GM23338 (cell line): ENCODE measurements around the gene ZC3H13. TPM values are rescaled to one million over a fixed set of nuclear protein-coding genes. Genes with fewer than 3 reads are reported as not detected.
A peak's percentile ranks its signal among the peaks of the same experiment; 100 is the strongest.

Source experiments
- ATAC-seq: fragments of 200-7000 bp; cut with Tn5 transposase; 3 replicates; pipeline ENCODE4 v1.9.1; 2020
- DNase-seq: peaks from one replicate; pipeline ENCODE4 v3.0.0-alpha.2; 2015; ENCODE audit warnings: low spot score
- H2AFZ ChIP-seq: fragments of 200-600 bp; sonication (generic); 2 replicates; pipeline ENCODE4 v1.8.0; 2016; ENCODE audit warnings: antibody characterized with exemption, mild to moderate bottlenecking, moderate library complexity
- H3F3A ChIP-seq: fragments of 200-600 bp; sonication (generic); replicated peaks from 2 replicates; pipeline ENCODE4 v1.8.0; 2017; ENCODE audit warnings: antibody characterized with exemption, mixed run types, low read depth
- H3K27ac ChIP-seq: fragments of 200-600 bp; sonication (generic); 2 replicates; pipeline ENCODE4 v1.6.1; 2016; ENCODE audit warnings: low read depth
- H3K27me3 ChIP-seq: fragments of 200-600 bp; sonication (generic); 2 replicates; pipeline ENCODE4 v1.8.0; 2016; ENCODE audit warnings: mild to moderate bottlenecking, mixed run types, moderate library complexity; ENCODE audit not compliant: insufficient read depth
- H3K36me3 ChIP-seq: fragments of 200-600 bp; sonication (generic); 2 replicates; pipeline ENCODE4 v1.8.0; 2016; ENCODE audit warnings: mild to moderate bottlenecking; ENCODE audit not compliant: insufficient read depth
- H3K4me1 ChIP-seq: fragments of 200-600 bp; sonication (generic); 2 replicates; pipeline ENCODE4 v1.8.0; 2016; ENCODE audit warnings: mild to moderate bottlenecking, moderate library complexity; ENCODE audit not compliant: insufficient read depth
- H3K4me2 ChIP-seq: fragments of 200-600 bp; sonication (generic); 2 replicates; pipeline ENCODE4 v1.7.1; 2017; ENCODE audit warnings: mixed run types
- H3K4me3 ChIP-seq: fragments of 200-600 bp; sonication (generic); 2 replicates; pipeline ENCODE4 v1.6.1; 2016; ENCODE audit warnings: mixed run types
- H3K79me2 ChIP-seq: fragments of 200-600 bp; sonication (generic); replicated peaks from 2 replicates; pipeline ENCODE4 v1.8.0; 2017; ENCODE audit warnings: mild to moderate bottlenecking; ENCODE audit not compliant: insufficient read depth
- H3K9me2 ChIP-seq: fragments of 200-600 bp; sonication (generic); 2 replicates; pipeline ENCODE4 v1.8.0; 2017; ENCODE audit not compliant: insufficient read depth
- H4K20me1 ChIP-seq: fragments of 200-600 bp; sonication (generic); replicated peaks from 2 replicates; pipeline ENCODE4 v1.8.0; 2017; ENCODE audit warnings: mild to moderate bottlenecking; ENCODE audit not compliant: insufficient read depth
- H3K27ac Mint-ChIP-seq: 2 replicates; pipeline ENCODE4 v1.8.0; 2020; ENCODE audit warnings: inconsistent platforms, mild to moderate bottlenecking, moderate library complexity, mixed read lengths
- H3K27me3 Mint-ChIP-seq: 3 replicates; pipeline ENCODE4 v1.8.0; 2022; ENCODE audit warnings: low read depth, mild to moderate bottlenecking, moderate library complexity, mixed read lengths, inconsistent platforms; ENCODE audit not compliant: insufficient read depth, poor library complexity
- H3K36me3 Mint-ChIP-seq: 3 replicates; pipeline ENCODE4 v1.8.0; 2021; ENCODE audit warnings: low read depth, mild to moderate bottlenecking, inconsistent platforms, moderate library complexity, mixed read lengths
- H3K4me1 Mint-ChIP-seq: 3 replicates; pipeline ENCODE4 v1.8.0; 2020; ENCODE audit warnings: mild to moderate bottlenecking, inconsistent platforms, mixed read lengths
- H3K4me3 Mint-ChIP-seq: 3 replicates; pipeline ENCODE4 v1.8.0; 2021; ENCODE audit warnings: moderate library complexity, mild to moderate bottlenecking, inconsistent platforms, mixed read lengths
- H3K9me3 Mint-ChIP-seq: 3 replicates; pipeline ENCODE4 v1.8.0; 2020; ENCODE audit warnings: moderate library complexity, mild to moderate bottlenecking, inconsistent platforms, mixed read lengths
- CREB1 ChIP-seq: fragments of 250-450 bp; sonication (Bioruptor Pico); IDR thresholded peaks from 2 replicates; pipeline ENCODE4 v1.5.0; 2020; ENCODE audit warnings: low read depth, mild to moderate bottlenecking, moderate library complexity
- JUNB ChIP-seq: IDR thresholded peaks from one replicate; pipeline ENCODE4 v1.6.1; 2016; ENCODE audit warnings: antibody characterized with exemption; ENCODE audit not compliant: unreplicated experiment
- NANOG ChIP-seq: IDR thresholded peaks from 2 replicates; pipeline ENCODE4 v1.6.1; 2016; ENCODE audit warnings: antibody characterized with exemption, borderline replicate concordance
- POLR2AphosphoS5 ChIP-seq: IDR thresholded peaks from 2 replicates; pipeline ENCODE4 v1.6.1; 2016; ENCODE audit warnings: antibody characterized with exemption, low read depth
- polyA plus RNA-seq: library from polyadenylated mRNA; unstranded; fragments of >200 nt; fragmentation: Nextera tagmentation; extraction: Ambion mirVana; gene quantifications from 2 replicates; pipeline ENCODE4 v1.2.1, GENCODE V29; 2016
- total RNA-seq: library from RNA; depleted of rRNA; stranded (reverse); fragments of >200 nt; shearing (Covaris generic); gene quantifications from 2 replicates; pipeline ENCODE4 v1.2.3, GENCODE V29; 2014
- TF ChIP-seq, protein P1 (sequence below): fragments of 250-450 bp; sonication (Bioruptor Pico); IDR thresholded peaks from 2 replicates; pipeline ENCODE4 v1.5.0; 2020; ENCODE audit warnings: mild to moderate bottlenecking, moderate library complexity
- TF ChIP-seq, protein P2 (sequence below), 2 experiments: fragments of 200-600 bp in 1 of 2; sonication (generic) in 1 of 2; conservative IDR thresholded peaks; 2 replicates each; pipeline versions ENCODE4 v1.5.1 to v1.6.1; 2016 to 2017; ENCODE audit warnings: antibody characterized with exemption in 2 of 2, low read depth in 2 of 2, mild to moderate bottlenecking in 2 of 2, moderate library complexity in 1 of 2

Gene ZC3H13
- total and polyA plus RNA-seq, 2 experiments from 2014 or later = 39.6 to 125 TPM

DNA sequence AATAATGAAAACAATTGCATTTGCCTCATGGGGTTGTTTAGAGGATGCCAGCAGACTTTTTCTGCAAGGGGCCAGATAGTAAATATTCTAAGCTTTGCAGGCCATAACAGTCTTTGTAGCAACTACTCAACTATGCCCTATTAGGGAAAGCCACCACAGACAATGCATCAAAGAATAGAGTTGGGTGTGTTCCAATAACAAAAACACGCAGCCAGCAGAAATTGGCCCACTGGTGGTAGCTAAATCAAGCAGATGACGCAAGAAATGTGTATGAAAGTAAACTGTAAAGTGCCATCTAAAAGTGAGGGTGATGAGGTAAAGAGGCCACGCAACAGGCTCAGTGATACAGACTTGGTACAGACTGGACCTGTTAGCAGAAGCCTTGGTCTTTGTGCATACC lies 125.8 kb downstream of the ZC3H13 start (continued):
- TF ChIP-seq, protein P1, sequence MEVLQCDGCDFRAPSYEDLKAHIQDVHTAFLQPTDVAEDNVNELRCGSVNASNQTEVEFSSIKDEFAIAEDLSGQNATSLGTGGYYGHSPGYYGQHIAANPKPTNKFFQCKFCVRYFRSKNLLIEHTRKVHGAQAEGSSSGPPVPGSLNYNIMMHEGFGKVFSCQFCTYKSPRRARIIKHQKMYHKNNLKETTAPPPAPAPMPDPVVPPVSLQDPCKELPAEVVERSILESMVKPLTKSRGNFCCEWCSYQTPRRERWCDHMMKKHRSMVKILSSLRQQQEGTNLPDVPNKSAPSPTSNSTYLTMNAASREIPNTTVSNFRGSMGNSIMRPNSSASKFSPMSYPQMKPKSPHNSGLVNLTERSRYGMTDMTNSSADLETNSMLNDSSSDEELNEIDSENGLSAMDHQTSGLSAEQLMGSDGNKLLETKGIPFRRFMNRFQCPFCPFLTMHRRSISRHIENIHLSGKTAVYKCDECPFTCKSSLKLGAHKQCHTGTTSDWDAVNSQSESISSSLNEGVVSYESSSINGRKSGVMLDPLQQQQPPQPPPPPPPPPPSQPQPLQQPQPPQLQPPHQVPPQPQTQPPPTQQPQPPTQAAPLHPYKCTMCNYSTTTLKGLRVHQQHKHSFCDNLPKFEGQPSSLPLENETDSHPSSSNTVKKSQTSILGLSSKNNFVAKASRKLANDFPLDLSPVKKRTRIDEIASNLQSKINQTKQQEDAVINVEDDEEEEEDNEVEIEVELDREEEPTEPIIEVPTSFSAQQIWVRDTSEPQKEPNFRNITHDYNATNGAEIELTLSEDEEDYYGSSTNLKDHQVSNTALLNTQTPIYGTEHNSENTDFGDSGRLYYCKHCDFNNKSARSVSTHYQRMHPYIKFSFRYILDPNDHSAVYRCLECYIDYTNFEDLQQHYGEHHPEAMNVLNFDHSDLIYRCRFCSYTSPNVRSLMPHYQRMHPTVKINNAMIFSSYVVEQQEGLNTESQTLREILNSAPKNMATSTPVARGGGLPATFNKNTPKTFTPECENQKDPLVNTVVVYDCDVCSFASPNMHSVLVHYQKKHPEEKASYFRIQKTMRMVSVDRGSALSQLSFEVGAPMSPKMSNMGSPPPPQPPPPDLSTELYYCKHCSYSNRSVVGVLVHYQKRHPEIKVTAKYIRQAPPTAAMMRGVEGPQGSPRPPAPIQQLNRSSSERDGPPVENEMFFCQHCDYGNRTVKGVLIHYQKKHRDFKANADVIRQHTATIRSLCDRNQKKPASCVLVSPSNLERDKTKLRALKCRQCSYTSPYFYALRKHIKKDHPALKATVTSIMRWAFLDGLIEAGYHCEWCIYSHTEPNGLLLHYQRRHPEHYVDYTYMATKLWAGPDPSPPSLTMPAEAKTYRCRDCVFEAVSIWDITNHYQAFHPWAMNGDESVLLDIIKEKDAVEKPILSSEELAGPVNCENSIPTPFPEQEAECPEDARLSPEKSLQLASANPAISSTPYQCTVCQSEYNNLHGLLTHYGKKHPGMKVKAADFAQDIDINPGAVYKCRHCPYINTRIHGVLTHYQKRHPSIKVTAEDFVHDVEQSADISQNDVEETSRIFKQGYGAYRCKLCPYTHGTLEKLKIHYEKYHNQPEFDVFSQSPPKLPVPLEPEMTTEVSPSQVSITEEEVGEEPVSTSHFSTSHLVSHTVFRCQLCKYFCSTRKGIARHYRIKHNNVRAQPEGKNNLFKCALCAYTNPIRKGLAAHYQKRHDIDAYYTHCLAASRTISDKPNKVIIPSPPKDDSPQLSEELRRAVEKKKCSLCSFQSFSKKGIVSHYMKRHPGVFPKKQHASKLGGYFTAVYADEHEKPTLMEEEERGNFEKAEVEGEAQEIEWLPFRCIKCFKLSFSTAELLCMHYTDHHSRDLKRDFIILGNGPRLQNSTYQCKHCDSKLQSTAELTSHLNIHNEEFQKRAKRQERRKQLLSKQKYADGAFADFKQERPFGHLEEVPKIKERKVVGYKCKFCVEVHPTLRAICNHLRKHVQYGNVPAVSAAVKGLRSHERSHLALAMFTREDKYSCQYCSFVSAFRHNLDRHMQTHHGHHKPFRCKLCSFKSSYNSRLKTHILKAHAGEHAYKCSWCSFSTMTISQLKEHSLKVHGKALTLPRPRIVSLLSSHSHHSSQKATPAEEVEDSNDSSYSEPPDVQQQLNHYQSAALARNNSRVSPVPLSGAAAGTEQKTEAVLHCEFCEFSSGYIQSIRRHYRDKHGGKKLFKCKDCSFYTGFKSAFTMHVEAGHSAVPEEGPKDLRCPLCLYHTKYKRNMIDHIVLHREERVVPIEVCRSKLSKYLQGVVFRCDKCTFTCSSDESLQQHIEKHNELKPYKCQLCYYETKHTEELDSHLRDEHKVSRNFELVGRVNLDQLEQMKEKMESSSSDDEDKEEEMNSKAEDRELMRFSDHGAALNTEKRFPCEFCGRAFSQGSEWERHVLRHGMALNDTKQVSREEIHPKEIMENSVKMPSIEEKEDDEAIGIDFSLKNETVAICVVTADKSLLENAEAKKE = no peak
- TF ChIP-seq CREB1 (CRISPR knock-in tag) (no peak), NANOG (no peak), JUNB (no peak), POLR2AphosphoS5 (no peak)

DNA sequence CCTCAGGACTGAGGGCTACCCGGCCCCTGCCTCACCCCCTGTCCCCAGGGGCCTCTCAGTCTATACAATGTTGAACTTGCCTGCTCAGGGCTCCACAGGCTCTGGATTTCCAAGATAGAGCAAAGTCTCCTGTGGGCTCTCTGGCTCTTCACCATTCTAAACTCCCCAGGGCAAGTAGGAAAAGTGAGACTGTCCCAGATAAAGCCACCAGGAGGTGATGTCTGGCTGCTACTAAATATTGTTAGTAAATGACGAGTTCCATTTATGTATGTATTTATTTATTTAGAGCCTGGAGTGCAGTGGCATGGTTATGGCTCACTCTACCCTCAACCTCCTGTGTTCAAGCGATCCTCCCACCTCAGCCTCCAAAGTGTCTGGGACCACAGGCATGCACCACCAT lies 127.4 kb downstream of the ZC3H13 start:
- no peaks in the 10 kb centered on the region for H4K20me1 ChIP-seq
- no peaks in the 10 kb centered on the region for H3K79me2 ChIP-seq
- no peak overlapping the region for H3K4me3 ChIP-seq
- DNase-seq (peak; percentile 8), ATAC-seq (no peak)
- no peaks in the 10 kb centered on the region for H3K36me3 Mint-ChIP-seq
- H3K27ac Mint-ChIP-seq = peak overlapping the region; percentile 61; the same call in 1 of the 2 replicates
- H3K4me1 ChIP-seq = peaks cover 8% of the 10 kb centered on the region; the same call in 1 of the 2 replicates
- H3K27me3 Mint-ChIP-seq = peaks cover 7% of the 10 kb centered on the region
- no peaks in the 10 kb centered on the region for H3K9me3 Mint-ChIP-seq
- H2AFZ ChIP-seq = no peak overlapping the region
- H3K4me1 Mint-ChIP-seq = peaks cover 4% of the 10 kb centered on the region; the same call in 2 of the 3 replicates
- H3K27me3 ChIP-seq = no peaks in the 10 kb centered on the region
- TF ChIP-seq, protein P2, sequence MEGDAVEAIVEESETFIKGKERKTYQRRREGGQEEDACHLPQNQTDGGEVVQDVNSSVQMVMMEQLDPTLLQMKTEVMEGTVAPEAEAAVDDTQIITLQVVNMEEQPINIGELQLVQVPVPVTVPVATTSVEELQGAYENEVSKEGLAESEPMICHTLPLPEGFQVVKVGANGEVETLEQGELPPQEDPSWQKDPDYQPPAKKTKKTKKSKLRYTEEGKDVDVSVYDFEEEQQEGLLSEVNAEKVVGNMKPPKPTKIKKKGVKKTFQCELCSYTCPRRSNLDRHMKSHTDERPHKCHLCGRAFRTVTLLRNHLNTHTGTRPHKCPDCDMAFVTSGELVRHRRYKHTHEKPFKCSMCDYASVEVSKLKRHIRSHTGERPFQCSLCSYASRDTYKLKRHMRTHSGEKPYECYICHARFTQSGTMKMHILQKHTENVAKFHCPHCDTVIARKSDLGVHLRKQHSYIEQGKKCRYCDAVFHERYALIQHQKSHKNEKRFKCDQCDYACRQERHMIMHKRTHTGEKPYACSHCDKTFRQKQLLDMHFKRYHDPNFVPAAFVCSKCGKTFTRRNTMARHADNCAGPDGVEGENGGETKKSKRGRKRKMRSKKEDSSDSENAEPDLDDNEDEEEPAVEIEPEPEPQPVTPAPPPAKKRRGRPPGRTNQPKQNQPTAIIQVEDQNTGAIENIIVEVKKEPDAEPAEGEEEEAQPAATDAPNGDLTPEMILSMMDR (conservative IDR thresholded peaks at IDR 0.05; ENCODE audit: low read depth in 2 of 2) = peak; percentile 16 to 18; a peak in 1 of 4 replicates
- TF ChIP-seq NANOG = no peak
- H3K27ac ChIP-seq = no peak overlapping the region
- no peak overlapping the region for H3K4me3 Mint-ChIP-seq
- H3F3A ChIP-seq = no peaks in the 10 kb centered on the region
- H3K4me2 ChIP-seq = no peak overlapping the region
- peaks cover 5% of the 10 kb centered on the region; the same call in 1 of the 2 replicates for H3K9me2 ChIP-seq
- no peaks in the 10 kb centered on the region for H3K36me3 ChIP-seq
